Fibroblast of gingiva (primary cell): ENCODE results near the gene NCOA4.
"Not testable (repeated sequence)": the region's sequence is repeated elsewhere in the genome, so short reads cannot be mapped to it uniquely, and the experiment has no call there.

ENCODE experiments used
- DNase-seq: peaks from one replicate; pipeline ENCODE4 v3.0.0-alpha.2; 2011; ENCODE audit warnings: low read depth

NCOA4 gene

DNA sequence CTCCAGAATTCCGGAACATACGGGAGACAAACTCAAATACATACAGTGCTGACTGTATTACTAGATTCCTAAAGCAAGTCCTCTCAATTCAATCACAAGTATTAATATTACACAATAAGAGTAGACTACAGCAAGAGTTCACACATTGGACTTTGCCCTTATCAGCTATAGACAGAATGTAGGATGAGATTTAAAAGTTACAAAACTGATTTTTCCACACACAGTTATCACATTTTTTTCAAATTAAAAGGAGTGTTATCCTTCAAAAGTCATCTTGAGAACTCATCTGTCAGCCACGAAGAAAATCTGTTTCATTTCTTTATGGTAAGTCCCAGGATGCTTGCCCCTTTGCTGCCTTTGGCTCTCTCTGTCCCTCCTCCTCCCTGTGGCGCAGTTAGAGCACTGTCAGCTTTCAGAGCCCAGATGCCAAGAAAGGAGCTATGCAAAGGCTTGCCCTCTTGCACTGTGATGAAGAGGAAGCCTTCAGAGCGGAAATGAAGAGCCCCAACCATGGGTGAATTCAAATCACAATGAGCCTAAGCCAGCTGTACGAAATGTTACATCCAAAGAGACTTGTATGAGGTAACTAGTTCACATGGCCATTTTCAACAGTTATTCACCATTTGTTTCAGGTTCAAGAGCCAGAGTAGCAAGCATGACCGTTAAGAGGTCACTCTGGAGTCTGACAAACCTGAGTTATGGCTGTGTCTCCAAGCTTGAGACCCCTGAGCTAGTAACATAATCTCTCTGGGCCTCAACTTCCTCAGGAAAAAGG is 10.7 kb downstream of the NCOA4 start:
- no peak for DNase-seq

GRCh38 chr10:46019177-46019528 is 11.3 kb downstream of the NCOA4 start:
- no peak for DNase-seq

DNA sequence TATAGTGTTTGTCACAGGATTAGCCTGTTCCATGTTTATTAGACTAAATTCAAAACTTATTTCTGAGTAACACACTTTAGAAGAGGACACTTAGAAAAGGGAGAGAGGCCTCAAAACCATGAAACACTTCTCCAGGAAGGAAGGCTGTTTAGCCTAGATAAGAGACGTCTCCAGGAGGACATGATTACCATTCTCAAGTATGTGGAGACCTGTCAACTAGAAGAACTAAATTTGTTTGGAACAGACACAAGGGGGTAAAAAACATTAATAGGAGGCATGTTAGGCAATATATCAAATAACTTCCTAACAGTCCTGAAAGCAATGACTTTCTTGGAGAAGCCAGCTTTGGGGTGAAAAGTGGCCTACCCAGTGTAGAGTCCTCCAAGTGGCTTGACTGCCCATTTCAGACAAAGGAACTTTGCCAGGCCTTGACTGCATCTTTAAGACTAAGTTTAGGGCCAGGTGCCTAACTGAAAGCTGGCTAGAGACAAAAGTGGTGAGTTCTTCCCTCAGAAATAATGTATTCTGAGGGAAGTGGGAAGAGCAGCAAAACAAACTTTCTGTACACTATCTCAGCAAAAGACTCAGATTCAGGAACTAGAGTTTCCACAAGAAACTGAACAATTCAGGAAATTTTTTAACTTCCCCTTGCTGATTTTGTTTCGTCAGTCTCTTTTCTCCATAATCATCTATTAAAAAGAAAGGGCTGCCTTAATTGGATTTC is 11.8 kb downstream of the NCOA4 start:
- DNase-seq = no peak

DNA sequence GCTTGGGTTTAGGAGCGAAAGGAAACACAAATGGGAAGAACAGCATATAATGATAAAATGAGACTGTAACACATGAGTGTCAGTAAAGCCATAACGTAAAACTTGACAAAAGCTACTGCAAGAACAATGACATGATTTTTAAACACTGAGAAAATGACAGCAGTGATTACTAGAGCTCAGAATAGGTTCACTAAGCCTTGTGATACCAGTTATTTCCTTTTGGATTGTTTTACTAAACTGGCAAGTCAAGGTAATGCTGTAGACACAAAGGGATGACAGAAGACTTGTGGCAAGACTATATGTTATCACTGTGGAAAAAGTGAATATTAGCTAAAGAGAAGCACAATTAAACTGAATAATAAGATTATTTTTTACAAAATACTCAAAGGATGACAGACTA is 12.7 kb downstream of the NCOA4 start:
- DNase-seq = no peak

DNA sequence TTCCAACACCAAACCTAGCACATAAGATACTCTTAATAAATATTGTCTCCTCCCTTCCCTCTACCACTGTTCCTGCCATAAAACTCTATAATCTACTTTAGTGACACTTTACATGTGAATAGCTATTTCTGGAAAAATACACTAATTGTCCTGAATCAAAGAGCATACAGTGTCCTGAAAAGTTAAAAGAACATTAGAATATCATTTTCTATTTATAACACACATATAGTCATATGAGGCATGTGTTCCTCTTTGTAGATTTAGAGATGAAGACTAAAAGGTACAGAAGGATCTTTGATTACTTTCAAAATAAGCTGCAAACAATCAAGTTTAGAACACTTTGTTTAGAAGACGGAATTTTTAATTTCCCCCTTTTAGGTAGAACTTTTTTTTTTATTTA is 13.6 kb downstream of the NCOA4 start:
- DNase-seq = no peak

GRCh38 chr10:46016190-46016589 is 14.2 kb downstream of the NCOA4 start:
- no peak for DNase-seq

- DNase-seq = peak; percentile 48
These were observed 15.6 kb downstream of the NCOA4 start for GRCh38 chr10:46014683-46015405.

DNA sequence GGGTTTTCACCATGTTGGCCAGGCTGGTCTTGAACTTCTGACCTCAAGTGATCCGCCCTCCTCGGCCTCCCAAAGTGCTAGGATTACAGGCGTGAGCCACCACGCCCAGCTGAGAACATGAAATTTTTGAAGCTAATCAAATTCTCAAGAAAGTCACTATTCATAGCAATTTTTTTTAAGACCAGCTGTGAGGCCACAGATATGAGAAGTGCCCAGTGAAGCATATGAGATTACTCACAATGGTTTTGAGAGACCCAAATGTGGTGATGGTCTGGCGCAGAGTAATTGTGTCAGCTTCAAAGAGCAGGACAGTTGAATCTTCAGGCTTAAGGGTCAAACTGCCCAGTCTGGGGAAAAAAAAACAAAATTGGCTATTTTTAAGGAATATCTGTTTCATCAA is 16.2 kb downstream of the NCOA4 start:
- DNase-seq = no peak

GRCh38 chr10:46012746-46013145 is 17.7 kb downstream of the NCOA4 start:
- DNase-seq = no peak

GRCh38 chr10:46006219-46006618 is 24.2 kb downstream of the NCOA4 start:
- peak; percentile 59 for DNase-seq

GRCh38 chr10:46005383-46005782 is 25.0 kb downstream of the NCOA4 start:
- DNase-seq = no peak

DNA sequence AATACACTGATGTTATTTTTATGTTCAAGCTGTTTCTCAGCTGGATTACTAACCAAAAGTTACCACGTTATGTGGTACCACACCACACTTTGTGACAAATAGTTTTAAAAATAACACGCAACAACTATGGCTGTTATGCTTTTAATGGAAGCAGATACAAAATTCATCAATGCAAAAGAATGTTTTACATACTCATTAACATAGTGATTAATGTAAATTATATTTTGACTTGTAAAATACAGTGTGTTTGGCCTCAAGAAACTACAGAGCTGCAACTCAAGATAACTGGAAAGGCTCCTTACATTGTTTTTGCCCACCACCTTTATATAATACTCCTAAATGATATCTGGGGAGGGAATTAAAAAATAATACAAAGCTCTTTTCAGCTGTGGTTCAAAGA is 25.5 kb downstream of the NCOA4 start:
- no peak for DNase-seq

GRCh38 chr10:46002916-46003693 is 27.3 kb downstream of the NCOA4 start:
- DNase-seq = peak; percentile 18

- not testable (repeated sequence) for DNase-seq
These were observed 28.2 kb downstream of the NCOA4 start for GRCh38 chr10:46002189-46002687.

DNA sequence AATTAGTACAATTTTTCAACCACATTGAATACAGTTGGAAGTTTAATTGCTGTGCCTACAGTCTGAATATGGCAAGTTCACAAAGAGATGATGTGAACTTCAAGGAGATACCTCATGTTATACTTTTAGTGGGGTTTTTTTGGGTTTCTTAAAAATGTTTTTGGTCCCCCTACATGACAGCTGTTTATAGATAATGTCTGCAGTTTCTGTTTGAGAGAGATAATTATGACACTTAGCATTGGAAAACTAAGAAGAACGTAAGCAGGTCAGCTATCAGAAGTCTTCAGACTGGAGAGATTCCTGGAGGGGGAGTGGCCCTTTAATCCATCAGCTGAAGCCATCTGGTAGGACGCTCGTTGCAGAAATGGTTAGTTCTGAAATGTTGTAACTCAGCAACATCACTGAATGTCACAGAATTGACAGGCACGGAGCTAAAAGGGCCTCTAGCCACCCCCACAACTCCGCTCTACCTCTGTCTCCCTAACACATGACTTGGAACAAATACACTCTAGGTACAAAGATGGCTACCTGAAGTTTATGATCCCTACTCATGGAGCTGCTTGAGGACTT is 29.2 kb downstream of the NCOA4 start:
- DNase-seq = no peak

DNA sequence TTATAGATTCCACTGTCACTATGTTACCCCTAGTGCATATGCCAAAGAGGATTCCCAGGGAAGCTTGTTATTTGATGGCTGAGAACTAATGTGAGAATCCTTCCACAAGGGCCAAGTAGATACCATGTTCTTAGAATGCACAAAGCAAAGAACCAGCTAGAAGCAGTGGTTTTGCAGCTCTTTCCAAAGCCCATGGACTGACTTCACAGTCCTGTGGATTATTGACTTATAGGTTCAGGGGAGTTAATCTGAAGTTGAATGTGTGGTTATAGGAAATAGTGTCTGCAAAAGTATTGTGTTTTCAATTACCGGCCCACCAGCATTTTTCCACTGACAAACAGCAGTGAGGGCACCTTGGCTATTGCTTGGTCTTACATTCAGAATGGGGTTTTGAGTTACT is 29.9 kb downstream of the NCOA4 start:
- no peak for DNase-seq

- not testable (repeated sequence) for DNase-seq
These were observed 30.5 kb downstream of the NCOA4 start for GRCh38 chr10:45999955-46000354.

DNA sequence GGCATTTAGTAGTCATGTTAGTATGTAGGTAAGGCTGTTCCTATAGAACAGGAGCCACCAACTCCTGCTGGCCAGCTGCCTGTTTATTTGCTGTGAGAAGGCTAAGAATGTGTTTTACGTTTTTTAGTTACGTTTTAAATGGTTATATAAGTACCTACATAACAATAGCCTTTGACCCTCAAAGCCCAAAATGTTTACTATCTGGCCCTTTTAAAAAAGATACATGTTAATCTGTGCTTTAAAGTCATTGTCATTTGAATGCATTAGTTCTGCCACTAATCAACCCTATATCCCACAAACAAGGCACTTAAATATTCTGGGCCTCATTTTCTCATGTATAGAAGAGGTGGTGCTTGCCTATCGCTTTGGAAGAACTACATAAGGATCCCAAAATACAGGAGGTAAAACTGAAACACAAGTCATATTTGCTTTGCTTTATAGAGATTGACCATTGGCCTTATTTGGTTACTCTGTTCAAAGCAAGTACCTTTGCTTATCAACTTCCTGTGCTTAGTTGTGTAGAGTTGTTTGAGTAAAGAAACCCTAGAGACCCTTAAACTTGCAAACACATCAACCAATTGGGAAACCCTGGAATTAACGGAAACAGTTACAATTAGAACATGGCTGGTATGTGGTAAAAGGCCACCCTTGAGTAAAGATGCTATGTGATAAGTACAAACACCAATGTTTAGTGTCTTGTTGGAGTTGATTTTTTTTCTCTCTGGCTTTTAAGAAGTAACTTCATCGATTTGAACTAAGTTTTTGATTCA is 32.2 kb downstream of the NCOA4 start:
- DNase-seq = no peak

- no peak for DNase-seq
These were observed 32.9 kb downstream of the NCOA4 start for GRCh38 chr10:45997557-45997956.

GRCh38 chr10:45985590-45985989 is 44.8 kb downstream of the NCOA4 start:
- not testable (repeated sequence) for DNase-seq

- not testable (repeated sequence) for DNase-seq
These were observed 46.0 kb downstream of the NCOA4 start for GRCh38 chr10:45984473-45984872.
